ENCODE results near the gene MYO1B. TPM values are rescaled to one million over a fixed set of nuclear protein-coding genes. Genes with fewer than 3 reads are reported as not detected.

The MYO1B gene
- total RNA-seq, 1 donor = 177 TPM

DNA sequence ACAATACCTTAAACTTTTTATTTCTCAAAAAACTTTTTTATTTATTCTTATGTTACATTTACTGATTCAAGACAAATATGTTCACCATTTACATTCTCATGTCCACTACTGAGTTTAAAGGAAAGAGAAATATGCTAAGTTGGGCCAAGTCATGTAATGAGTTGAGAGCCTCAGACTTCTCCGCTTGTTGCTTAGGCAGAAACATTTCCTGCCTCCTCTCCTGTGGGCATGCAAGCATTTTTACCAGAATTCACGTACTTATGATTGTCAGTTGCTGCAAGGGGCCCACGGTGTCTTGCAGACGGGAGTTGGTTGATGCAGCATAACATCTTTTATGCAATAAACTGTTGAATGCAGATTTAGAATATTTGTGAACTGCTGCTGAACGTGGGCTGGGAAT lies 51.8 kb downstream of the MYO1B start:
- TF ChIP-seq, protein P1, sequence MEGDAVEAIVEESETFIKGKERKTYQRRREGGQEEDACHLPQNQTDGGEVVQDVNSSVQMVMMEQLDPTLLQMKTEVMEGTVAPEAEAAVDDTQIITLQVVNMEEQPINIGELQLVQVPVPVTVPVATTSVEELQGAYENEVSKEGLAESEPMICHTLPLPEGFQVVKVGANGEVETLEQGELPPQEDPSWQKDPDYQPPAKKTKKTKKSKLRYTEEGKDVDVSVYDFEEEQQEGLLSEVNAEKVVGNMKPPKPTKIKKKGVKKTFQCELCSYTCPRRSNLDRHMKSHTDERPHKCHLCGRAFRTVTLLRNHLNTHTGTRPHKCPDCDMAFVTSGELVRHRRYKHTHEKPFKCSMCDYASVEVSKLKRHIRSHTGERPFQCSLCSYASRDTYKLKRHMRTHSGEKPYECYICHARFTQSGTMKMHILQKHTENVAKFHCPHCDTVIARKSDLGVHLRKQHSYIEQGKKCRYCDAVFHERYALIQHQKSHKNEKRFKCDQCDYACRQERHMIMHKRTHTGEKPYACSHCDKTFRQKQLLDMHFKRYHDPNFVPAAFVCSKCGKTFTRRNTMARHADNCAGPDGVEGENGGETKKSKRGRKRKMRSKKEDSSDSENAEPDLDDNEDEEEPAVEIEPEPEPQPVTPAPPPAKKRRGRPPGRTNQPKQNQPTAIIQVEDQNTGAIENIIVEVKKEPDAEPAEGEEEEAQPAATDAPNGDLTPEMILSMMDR (IDR thresholded peaks at IDR 0.05; ENCODE audit: insufficient read depth, low read depth, low read length) = no peak
- H3K4me3 ChIP-seq (ENCODE audit: low read depth, low read length) = no peak overlapping the region
- DNase-seq (ENCODE audit: low read depth) = no peak

DNA sequence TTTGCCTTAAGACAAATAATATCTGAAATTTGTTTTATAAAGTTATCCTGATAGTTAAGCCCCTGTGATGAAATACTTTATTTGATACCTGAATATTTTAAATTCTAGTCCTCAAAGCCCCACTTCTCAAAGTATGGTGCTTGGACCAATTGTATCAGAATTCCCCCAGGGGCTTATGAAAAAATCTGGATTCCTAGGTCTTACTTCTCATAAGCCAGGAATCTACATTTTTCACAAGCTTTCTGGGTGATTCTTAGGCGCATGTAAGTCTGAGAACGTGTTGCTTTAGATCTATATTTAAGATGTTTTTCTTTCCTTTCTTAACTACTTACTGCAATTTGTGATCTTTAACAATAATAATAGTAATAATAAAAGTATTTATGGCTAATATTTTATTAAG lies 53.1 kb downstream of the MYO1B start:
- no peak overlapping the region for H3K4me3 ChIP-seq (ENCODE audit: low read depth, low read length)
- DNase-seq (ENCODE audit: low read depth) = no peak
- TF ChIP-seq, protein P1 (IDR thresholded peaks at IDR 0.05; ENCODE audit: insufficient read depth, low read depth, low read length) = peak; percentile 1

- DNase-seq (ENCODE audit: low read depth) = no peak
- TF ChIP-seq, protein P1 (IDR thresholded peaks at IDR 0.05; ENCODE audit: insufficient read depth, low read depth, low read length) = peak; percentile 48
- H3K4me3 ChIP-seq (ENCODE audit: low read depth, low read length) = no peak overlapping the region
Observed at GRCh38 chr2:191299010-191299409, 53.8 kb downstream of the MYO1B start.

DNA sequence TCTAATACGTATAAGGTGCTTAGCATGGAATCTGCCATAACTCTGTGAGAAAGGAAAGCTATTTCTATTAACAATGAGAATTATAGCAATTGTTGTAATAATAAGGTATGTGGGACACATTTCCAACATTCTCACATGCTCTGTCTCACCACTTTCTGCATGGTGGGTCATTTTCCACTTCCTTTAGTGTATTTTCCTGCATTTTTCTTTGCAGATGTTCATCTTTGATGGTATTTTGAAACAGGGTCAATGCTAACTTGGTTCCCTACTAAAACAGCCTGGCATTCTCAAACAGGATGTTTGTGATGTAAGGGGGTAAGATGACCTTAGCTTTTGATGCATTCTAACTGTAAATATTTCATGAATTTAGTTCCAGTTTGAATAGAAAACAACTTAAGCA lies 54.7 kb downstream of the MYO1B start:
- DNase-seq (ENCODE audit: low read depth) = no peak
- H3K4me3 ChIP-seq (ENCODE audit: low read depth, low read length) = no peak overlapping the region
- TF ChIP-seq, protein P1 (IDR thresholded peaks at IDR 0.05; ENCODE audit: insufficient read depth, low read depth, low read length) = no peak

- no peak for DNase-seq (ENCODE audit: low read depth)
- TF ChIP-seq, protein P1 (IDR thresholded peaks at IDR 0.05; ENCODE audit: insufficient read depth, low read depth, low read length) = no peak
- H3K4me3 ChIP-seq (ENCODE audit: low read depth, low read length) = no peak overlapping the region
Observed at GRCh38 chr2:191301971-191302370, 56.8 kb downstream of the MYO1B start.

GRCh38 chr2:191302459-191303139 lies 57.4 kb downstream of the MYO1B start:
- TF ChIP-seq, protein P1 (IDR thresholded peaks at IDR 0.05; ENCODE audit: insufficient read depth, low read depth, low read length) = peak; percentile 37
- H3K4me3 ChIP-seq (ENCODE audit: low read depth, low read length) = no peak overlapping the region
- DNase-seq (ENCODE audit: low read depth) = no peak
